H1 (cell line): ENCODE results near the gene ZFAND6. TPM values are rescaled to one million over a fixed set of nuclear protein-coding genes. Genes with fewer than 3 reads are reported as not detected.

Experiments
- CTCF ChIA-PET: fragments of 300-600 bp; sonication (Branson Sonifier 250); formaldehyde crosslinking; loops from one replicate; lab custom pipeline; 2021; ENCODE audit not compliant: partially characterized antibody; lab: Charles Lee
- POLR2A ChIA-PET: fragments of 300-600 bp; sonication (Branson Sonifier 250); formaldehyde crosslinking; loops from one replicate; lab custom pipeline; 2021; ENCODE audit warnings: inconsistent platforms; ENCODE audit not compliant: partially characterized antibody; lab: Charles Lee
- DNase-seq, 2 experiments: peaks; one replicate each; pipeline versions ENCODE4 v3.0.0 to v3.0.0-alpha.2; 2010 to 2022; ENCODE audit warnings: low spot score in 2 of 2, low read depth in 1 of 2, mixed read lengths in 1 of 2
- FAIRE-seq: peaks from 2 replicates; lab custom pipeline; 2011; peaks lifted over from hg19 to GRCh38; lab: Jason Lieb, UNC
- H2AFZ ChIP-seq: 2 replicates; pipeline ENCODE4 v1.8.1; 2012; ENCODE audit warnings: low read length, inconsistent platforms
- H2AK5ac ChIP-seq: 2 replicates; pipeline ENCODE4 v1.6.1; 2013; ENCODE audit warnings: low read depth, low read length
- H2BK120ac ChIP-seq: replicated peaks from 2 replicates; pipeline ENCODE3; 2013; ENCODE audit warnings: low read depth, low read length, inconsistent platforms
- H2BK12ac ChIP-seq: 2 replicates; pipeline ENCODE4 v1.6.1; 2013; ENCODE audit warnings: low read depth, low read length
- H2BK15ac ChIP-seq: 2 replicates; pipeline ENCODE4 v1.6.1; 2013; ENCODE audit warnings: low read length
- H2BK20ac ChIP-seq: 2 replicates; pipeline ENCODE4 v1.6.1; 2013; ENCODE audit warnings: low read length
- H2BK5ac ChIP-seq: 2 replicates; pipeline ENCODE4 v1.6.1; 2013; ENCODE audit warnings: low read depth, low read length
- H3K14ac ChIP-seq: 2 replicates; pipeline ENCODE4 v1.6.1; 2013; ENCODE audit warnings: inconsistent platforms; ENCODE audit not compliant: insufficient read length
- H3K18ac ChIP-seq: 2 replicates; pipeline ENCODE4 v1.6.1; 2013; ENCODE audit warnings: low read length; ENCODE audit errors: extremely low read depth
- H3K23ac ChIP-seq: 2 replicates; pipeline ENCODE4 v1.6.1; 2013; ENCODE audit warnings: inconsistent platforms; ENCODE audit not compliant: insufficient read length
- H3K23me2 ChIP-seq: 2 replicates; pipeline ENCODE4 v1.6.1; 2013; ENCODE audit warnings: low read depth, low read length
- H3K27ac ChIP-seq: 2 replicates; pipeline ENCODE4 v1.6.1; 2011; ENCODE audit warnings: low read depth, low read length, inconsistent platforms
- H3K27me3 ChIP-seq, 4 experiments: replicated peaks in 1 of 4; 1 replicate in 1 of 4; 2 replicates in 3 of 4; pipeline versions ENCODE4 v1.6.1 to v1.8.1; 2011 to 2013; ENCODE audit warnings: low read length in 3 of 4, mild to moderate bottlenecking in 3 of 4, inconsistent platforms in 2 of 4, mixed read lengths in 2 of 4, moderate library complexity in 1 of 4; ENCODE audit not compliant: control insufficient read depth in 3 of 4, insufficient read depth in 3 of 4; ENCODE audit errors: extremely low read depth in 1 of 4
- H3K36me3 ChIP-seq, 4 experiments: 2 replicates each; pipeline versions ENCODE4 v1.6.1 to v1.8.1; 2011 to 2013; ENCODE audit warnings: mild to moderate bottlenecking in 4 of 4, low read length in 3 of 4, moderate library complexity in 2 of 4, control low read depth in 1 of 4, inconsistent platforms in 1 of 4; ENCODE audit not compliant: insufficient read depth in 4 of 4, control insufficient read depth in 2 of 4
- H3K4ac ChIP-seq: replicated peaks from 2 replicates; pipeline ENCODE3; 2013; ENCODE audit warnings: low read length, low read depth, mixed read lengths, inconsistent platforms; ENCODE audit not compliant: insufficient read length
- H3K4me1 ChIP-seq, 4 experiments: replicated peaks in 1 of 4; 1 replicate in 1 of 4; 2 replicates in 3 of 4; pipeline versions ENCODE4 v1.6.1 to v1.8.1; 2011 to 2013; ENCODE audit warnings: low read length in 3 of 4, inconsistent platforms in 2 of 4, mixed read lengths in 1 of 4; ENCODE audit not compliant: insufficient read depth in 4 of 4, control insufficient read depth in 3 of 4
- H3K4me2 ChIP-seq, 2 experiments: 2 replicates each; pipeline versions ENCODE4 v1.6.1 to v1.8.1; 2011 to 2013; ENCODE audit warnings: low read depth in 2 of 2, low read length in 2 of 2, control low read depth in 1 of 2, inconsistent platforms in 1 of 2, mild to moderate bottlenecking in 1 of 2; ENCODE audit not compliant: insufficient read depth in 1 of 2
- H3K4me3 ChIP-seq, 4 experiments: fragments of 200-600, 300-600 bp in 1 of 4; sonication (generic), shearing (Covaris generic), sonication (Bioruptor Twin) in 1 of 4; 2 replicates each; pipeline versions ENCODE4 v1.5.1 to v1.8.1; 2011 to 2016; ENCODE audit warnings: low read length in 4 of 4, low read depth in 3 of 4, control low read depth in 2 of 4, inconsistent platforms in 2 of 4, mild to moderate bottlenecking in 2 of 4, mixed read lengths in 1 of 4, moderate library complexity in 1 of 4; ENCODE audit not compliant: insufficient read depth in 2 of 4; ENCODE audit errors: extremely low read depth in 1 of 4
- H3K56ac ChIP-seq: replicated peaks from 2 replicates; pipeline ENCODE3; 2013; ENCODE audit warnings: low read depth, mild to moderate bottlenecking, mixed read lengths, low read length, inconsistent platforms; ENCODE audit not compliant: insufficient read length
- H3K79me1 ChIP-seq: 2 replicates; pipeline ENCODE4 v1.6.1; 2013; ENCODE audit warnings: low read depth, low read length, control low read depth
- H3K79me2 ChIP-seq, 2 experiments: 2 replicates each; pipeline versions ENCODE4 v1.6.1 to v1.8.1; 2012 to 2013; ENCODE audit warnings: low read length in 2 of 2, mild to moderate bottlenecking in 2 of 2, inconsistent platforms in 1 of 2; ENCODE audit not compliant: insufficient read depth in 2 of 2, control insufficient read depth in 1 of 2
- H3K9ac ChIP-seq, 4 experiments: replicated peaks in 1 of 4; 1 replicate in 1 of 4; 2 replicates in 3 of 4; pipeline versions ENCODE4 v1.6.1 to v1.8.1; 2011 to 2013; ENCODE audit warnings: low read depth in 3 of 4, low read length in 3 of 4, control low read depth in 2 of 4, mild to moderate bottlenecking in 2 of 4, moderate library complexity in 2 of 4, inconsistent platforms in 1 of 4; ENCODE audit errors: extremely low read depth in 1 of 4
- H3K9me3 ChIP-seq, 2 experiments: 2 replicates each; pipeline versions ENCODE4 v1.6.1 to v1.8.1; 2012 to 2013; ENCODE audit warnings: mild to moderate bottlenecking in 2 of 2, moderate library complexity in 2 of 2, control low read depth in 1 of 2, inconsistent platforms in 1 of 2, low read depth in 1 of 2, low read length in 1 of 2, mixed read lengths in 1 of 2; ENCODE audit not compliant: insufficient read depth in 2 of 2
- H4K20me1 ChIP-seq, 2 experiments: replicated peaks in 1 of 2; 2 replicates each; pipeline versions ENCODE3 to v1.8.1; 2011 to 2013; ENCODE audit warnings: inconsistent platforms in 2 of 2, low read length in 2 of 2, mild to moderate bottlenecking in 1 of 2; ENCODE audit not compliant: insufficient read depth in 2 of 2, control insufficient read depth in 1 of 2
- H4K5ac ChIP-seq: 2 replicates; pipeline ENCODE4 v1.6.1; 2013; ENCODE audit warnings: low read length, low read depth, mixed read lengths, inconsistent platforms; ENCODE audit not compliant: insufficient read length
- H4K8ac ChIP-seq: 2 replicates; pipeline ENCODE4 v1.8.0; 2013; ENCODE audit warnings: mild to moderate bottlenecking, moderate library complexity, low read length, inconsistent platforms; ENCODE audit not compliant: insufficient read depth; ENCODE audit errors: extremely low read depth
- H4K91ac ChIP-seq: replicated peaks from 2 replicates; pipeline ENCODE3; 2013; ENCODE audit warnings: low read length, mixed read lengths, inconsistent platforms; ENCODE audit not compliant: insufficient read length
- CBX5 ChIP-seq: fragments of 300-800, 300-1000 bp; sonication (generic); IDR thresholded peaks from 2 replicates; pipeline ENCODE4 v1.7.1; 2016; ENCODE audit warnings: antibody characterized with exemption, low read length, low read depth
- CTBP2 ChIP-seq: IDR thresholded peaks from 2 replicates; pipeline ENCODE4 v1.7.0; 2011; ENCODE audit warnings: borderline replicate concordance, mild to moderate bottlenecking, moderate library complexity, mixed read lengths, low read length; ENCODE audit not compliant: insufficient read depth, insufficient read length
- EGR1 ChIP-seq: IDR thresholded peaks from 2 replicates; pipeline ENCODE4 v1.6.1; 2011; ENCODE audit warnings: low read depth, low read length, borderline replicate concordance
- EZH2 ChIP-seq: fragments of 200-600 bp; sonication (generic); IDR thresholded peaks from 2 replicates; pipeline ENCODE4 v1.7.1; 2012; ENCODE audit warnings: low read depth, mild to moderate bottlenecking, moderate library complexity, low read length, inconsistent platforms; ENCODE audit not compliant: severe bottlenecking
- JUN ChIP-seq: IDR thresholded peaks from 2 replicates; pipeline ENCODE4 v1.6.1; 2011; ENCODE audit warnings: low read depth, mild to moderate bottlenecking, improper control_type of control experiment, low read length
- JUND ChIP-seq: IDR thresholded peaks from 2 replicates; pipeline ENCODE4 v1.6.1; 2011; ENCODE audit warnings: mild to moderate bottlenecking, improper control_type of control experiment, low read length
- NRF1 ChIP-seq: IDR thresholded peaks from 2 replicates; pipeline ENCODE4 v1.6.1; 2011; ENCODE audit warnings: mild to moderate bottlenecking, low read depth, low read length, improper control_type of control experiment
- POU5F1 ChIP-seq: IDR thresholded peaks from 2 replicates; pipeline ENCODE4 v1.6.1; 2011; ENCODE audit warnings: low read depth, mild to moderate bottlenecking, low read length, moderate library complexity
- RNF2 ChIP-seq: fragments of 200-900, 300-1000 bp; sonication (generic); IDR thresholded peaks from 2 replicates; pipeline ENCODE4 v1.7.1; 2016; ENCODE audit warnings: borderline replicate concordance, low read depth, mild to moderate bottlenecking, antibody characterized with exemption, low read length; ENCODE audit not compliant: poor library complexity, severe bottlenecking; ENCODE audit errors: missing control alignments
- WGBS, 2 experiments: shearing (Covaris generic) in 1 of 2; methylation state at CpG; one replicate each; pipeline versions ENCODE4 v1.1.6 to v1.1.7; 2013 to 2015; ENCODE audit warnings: low lambda C conversion rate in 2 of 2, mixed read lengths in 2 of 2, inconsistent platforms in 1 of 2, low coverage in 1 of 2, missing lambda C conversion rate in 1 of 2; ENCODE audit not compliant: insufficient replicate concordance in 2 of 2, insufficient coverage in 1 of 2, insufficient read length in 1 of 2; ENCODE audit errors: extremely low coverage in 1 of 2, missing lambda C conversion rate in 1 of 2; 5-methylcytosine and 5-hydroxymethylcytosine counted together
- polyA plus RNA-seq, 7 experiments: library from polyadenylated mRNA; depleted of rRNA in 3 of 7; stranded (reverse) in 5 of 7; unstranded in 2 of 7; fragments of >200 nt in 5 of 7; fragments of 200-250 nt in 2 of 7; gene quantifications; 1 replicate in 5 of 7; 2 replicates in 1 of 7; 4 replicates in 1 of 7; pipeline versions ENCODE4 v1.2.1 to v1.2.3, GENCODE V29; 2011 to 2013; ENCODE audit warnings: missing spikeins in 2 of 7, mixed read lengths in 2 of 7
- total RNA-seq: library from RNA; stranded (reverse); fragmentation: NEBNext Ultra II Directional; extraction: Animal tissue kit (Norgen Biotek cat#: 25700); gene quantifications from 2 replicates; pipeline ENCODE4 v1.2.1, GENCODE V29; 2021
- TF ChIP-seq, protein P1 (sequence below), 3 experiments: IDR thresholded peaks; 1 replicate in 2 of 3; 2 replicates in 1 of 3; pipeline versions ENCODE4 v1.5.1 to v1.6.1; 2011; ENCODE audit warnings: low read length in 3 of 3, mild to moderate bottlenecking in 3 of 3, inconsistent platforms in 2 of 3, low read depth in 1 of 3, moderate library complexity in 1 of 3; ENCODE audit not compliant: insufficient read depth in 1 of 3; ENCODE audit errors: control extremely low read depth in 1 of 3

ZFAND6 gene
- total and polyA plus RNA-seq, 2 of the 8 experiments (the other 6 are each of a cell fraction or from before 2014, with no cell fraction given) = 136 to 237 TPM

DNA sequence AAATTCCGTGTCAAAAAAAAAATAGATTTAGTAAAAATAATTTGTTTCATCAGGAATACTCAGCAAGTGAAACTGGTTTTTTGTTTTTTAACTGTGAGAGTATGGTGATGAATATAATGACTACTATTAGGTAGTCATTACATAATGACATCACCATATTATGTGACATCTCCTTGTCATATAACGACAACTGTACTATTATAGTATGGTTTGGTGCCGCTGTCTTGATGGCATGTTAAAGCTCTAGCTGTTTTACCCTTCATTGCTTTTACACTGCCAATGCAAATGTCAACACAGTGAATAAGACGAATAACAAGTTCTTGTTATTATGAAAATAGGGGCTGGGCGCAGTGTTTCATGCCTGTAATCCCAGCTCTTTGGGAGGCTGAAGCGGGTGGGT lies 47.7 kb downstream of the ZFAND6 start:
- no peak overlapping the region for H3K4ac ChIP-seq
- H3K9ac ChIP-seq = no peak overlapping the region
- H3K79me1 ChIP-seq = no peaks in the 10 kb centered on the region; the same call in 1 of the 2 replicates
- H3K27me3 ChIP-seq = no peaks in the 10 kb centered on the region
- peaks cover 2 to 9% of the 10 kb centered on the region in 2 experiments for H4K20me1 ChIP-seq
- H3K23ac ChIP-seq = no peak overlapping the region
- H3K9me3 ChIP-seq = no peaks in the 10 kb centered on the region
- H3K23me2 ChIP-seq = no peaks in the 10 kb centered on the region; the same call in 1 of the 2 replicates
- H2BK20ac ChIP-seq = no peak overlapping the region
- H3K14ac ChIP-seq = no peak overlapping the region
- no peak overlapping the region for H2AFZ ChIP-seq
- peaks cover 0 to 93% of the 10 kb centered on the region in 2 experiments; a peak in 3 of 4 replicates for H3K79me2 ChIP-seq
- DNase-seq (no peak), FAIRE-seq (no peak)
- no peak overlapping the region for H3K4me2 ChIP-seq
- no peak overlapping the region for H3K27ac ChIP-seq
- H2BK15ac ChIP-seq = no peak overlapping the region
- ChIA-PET CTCF (interaction anchor here (1.0 to 4.2 kb wide), 2 partner anchors 18 to 48 kb away, joined by 3 to 20 read pairs; partner anchors contain the start of gene ZFAND6), POLR2A (no interaction called here)
- H4K8ac ChIP-seq = no peak overlapping the region
- H4K5ac ChIP-seq = no peak overlapping the region
- no peak overlapping the region for H2BK120ac ChIP-seq
- no peak overlapping the region for H3K4me3 ChIP-seq
- peaks cover 0 to 6% (median 0%) of the 10 kb centered on the region in 4 experiments; a peak in 2 of 7 replicates for H3K4me1 ChIP-seq
- no peak overlapping the region for H3K56ac ChIP-seq
- H2BK12ac ChIP-seq = no peak overlapping the region
- no peaks in the 10 kb centered on the region; a peak in 2 of 8 replicates for H3K36me3 ChIP-seq
- H3K18ac ChIP-seq = no peak overlapping the region
- WGBS, 2 experiments = 94% methylated on average over 6 of the region's 6 CpGs; no CpG with 5 or more reads in 1 of the 2 experiments
- H2AK5ac ChIP-seq = no peak overlapping the region
- H4K91ac ChIP-seq = no peak overlapping the region
- no peak overlapping the region for H2BK5ac ChIP-seq
- TF ChIP-seq EZH2 (no peak), JUND (no peak), EGR1 (no peak), CTBP2 (no peak), NRF1 (no peak), CBX5 (no peak), JUN (no peak), RNF2 (no peak), POU5F1 (no peak)
- TF ChIP-seq, protein P1, sequence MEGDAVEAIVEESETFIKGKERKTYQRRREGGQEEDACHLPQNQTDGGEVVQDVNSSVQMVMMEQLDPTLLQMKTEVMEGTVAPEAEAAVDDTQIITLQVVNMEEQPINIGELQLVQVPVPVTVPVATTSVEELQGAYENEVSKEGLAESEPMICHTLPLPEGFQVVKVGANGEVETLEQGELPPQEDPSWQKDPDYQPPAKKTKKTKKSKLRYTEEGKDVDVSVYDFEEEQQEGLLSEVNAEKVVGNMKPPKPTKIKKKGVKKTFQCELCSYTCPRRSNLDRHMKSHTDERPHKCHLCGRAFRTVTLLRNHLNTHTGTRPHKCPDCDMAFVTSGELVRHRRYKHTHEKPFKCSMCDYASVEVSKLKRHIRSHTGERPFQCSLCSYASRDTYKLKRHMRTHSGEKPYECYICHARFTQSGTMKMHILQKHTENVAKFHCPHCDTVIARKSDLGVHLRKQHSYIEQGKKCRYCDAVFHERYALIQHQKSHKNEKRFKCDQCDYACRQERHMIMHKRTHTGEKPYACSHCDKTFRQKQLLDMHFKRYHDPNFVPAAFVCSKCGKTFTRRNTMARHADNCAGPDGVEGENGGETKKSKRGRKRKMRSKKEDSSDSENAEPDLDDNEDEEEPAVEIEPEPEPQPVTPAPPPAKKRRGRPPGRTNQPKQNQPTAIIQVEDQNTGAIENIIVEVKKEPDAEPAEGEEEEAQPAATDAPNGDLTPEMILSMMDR (IDR thresholded peaks at IDR 0.05; ENCODE audit: control extremely low read depth in 1 of 3, insufficient read depth in 1 of 3, low read depth in 1 of 3, low read length in 3 of 3) = no peak
